ENCODE results near the gene CMBL. TPM values are rescaled to one million over a fixed set of nuclear protein-coding genes. Genes with fewer than 3 reads are reported as not detected.
"Not testable (repeated sequence)": the region's sequence is repeated elsewhere in the genome, so short reads cannot be mapped to it uniquely, and the experiment has no call there.

The CMBL gene
- polyA plus RNA-seq, 3 donors, result 41.1 to 51.0 (median 49.8) TPM

- no peak for DNase-seq (ENCODE audit: low read depth in 3 of 3, low spot score in 2 of 3)
Measured at GRCh38 chr5:10262995-10263394, 44.7 kb downstream of the CMBL start.

- DNase-seq (ENCODE audit: low read depth in 3 of 3, low spot score in 2 of 3), result no peak
Measured at GRCh38 chr5:10262121-10262774, 45.5 kb downstream of the CMBL start.

- DNase-seq (ENCODE audit: low read depth in 3 of 3, low spot score in 2 of 3), result no peak
Measured at GRCh38 chr5:10261065-10261464, 46.6 kb downstream of the CMBL start.

GRCh38 chr5:10259899-10260298 is 47.8 kb downstream of the CMBL start:
- no peak for DNase-seq (ENCODE audit: low read depth in 3 of 3, low spot score in 2 of 3)

GRCh38 chr5:10257870-10258269 is 49.8 kb downstream of the CMBL start:
- DNase-seq (ENCODE audit: low read depth in 3 of 3, low spot score in 2 of 3), result no peak

- no peak for DNase-seq (ENCODE audit: low read depth in 3 of 3, low spot score in 2 of 3)
Measured at GRCh38 chr5:10254686-10255085, 53.0 kb downstream of the CMBL start.

- no peak for DNase-seq (ENCODE audit: low read depth in 3 of 3, low spot score in 2 of 3)
Measured at GRCh38 chr5:10253390-10253789, 54.3 kb downstream of the CMBL start.

- no peak for DNase-seq (ENCODE audit: low read depth in 3 of 3, low spot score in 2 of 3)
Measured at GRCh38 chr5:10251405-10251804, 56.3 kb downstream of the CMBL start.

- no peak for DNase-seq (ENCODE audit: low read depth in 3 of 3, low spot score in 2 of 3)
Measured at GRCh38 chr5:10250806-10251276, 56.9 kb downstream of the CMBL start.

- peak; percentile 95 for DNase-seq (ENCODE audit: low read depth in 3 of 3, low spot score in 2 of 3)
Measured at GRCh38 chr5:10249948-10250805, 57.5 kb downstream of the CMBL start, which contains the start of gene CCT5. Gene CCT5 (plus strand): TSS chr5:10250280. CDS start chr5:10250341, 61 bp downstream.

GRCh38 chr5:10248378-10249260 is 59.1 kb downstream of the CMBL start:
- DNase-seq (ENCODE audit: low read depth in 3 of 3, low spot score in 2 of 3), result no peak

GRCh38 chr5:10247217-10247616 is 60.5 kb downstream of the CMBL start:
- not testable (repeated sequence) for DNase-seq (ENCODE audit: low read depth in 3 of 3, low spot score in 2 of 3)

- DNase-seq (ENCODE audit: low read depth in 3 of 3, low spot score in 2 of 3), result no peak
Measured at GRCh38 chr5:10246761-10247160, 60.9 kb downstream of the CMBL start.

GRCh38 chr5:10244342-10244944 is 63.3 kb downstream of the CMBL start:
- DNase-seq (ENCODE audit: low read depth in 3 of 3, low spot score in 2 of 3), result no peak

- DNase-seq (ENCODE audit: low read depth in 3 of 3, low spot score in 2 of 3), result no peak
Measured at GRCh38 chr5:10243660-10244240, 64.0 kb downstream of the CMBL start.

GRCh38 chr5:10235350-10235749 is 72.4 kb downstream of the CMBL start:
- no peak for DNase-seq (ENCODE audit: low read depth in 3 of 3, low spot score in 2 of 3)

- no peak for DNase-seq (ENCODE audit: low read depth in 3 of 3, low spot score in 2 of 3)
Measured at GRCh38 chr5:10233505-10233904, 74.2 kb downstream of the CMBL start.

- no peak for DNase-seq (ENCODE audit: low read depth in 3 of 3, low spot score in 2 of 3)
Measured at GRCh38 chr5:10233011-10233410, 74.7 kb downstream of the CMBL start.

GRCh38 chr5:10232386-10232785 is 75.3 kb downstream of the CMBL start:
- no peak for DNase-seq (ENCODE audit: low read depth in 3 of 3, low spot score in 2 of 3)
